Activated T-helper 1 cell treated with anti-CD3 and anti-CD28 coated beads, Interleukin-12 subunit alpha, Interleukin-12 subunit beta, Interleukin-2, Interleukin-4 antibody, amounts not matched to agents 30 ng/mL and 10 ng/mL and 1 ng/mL, durations not matched to agents 14 hours and 24 hours and 36 hours (primary cell): Measurements from ENCODE around the gene CLASP1. TPM values are rescaled to one million over a fixed set of nuclear protein-coding genes. Genes with fewer than 3 reads are reported as not detected.
"Not testable (repeated sequence)": the region's sequence is repeated elsewhere in the genome, so short reads cannot be mapped to it uniquely, and the experiment has no call there.

Experiments
- DNase-seq: peaks from one replicate; pipeline ENCODE4 v3.0.0; 2021; ENCODE audit warnings: low spot score
- H3K27ac Mint-ChIP-seq: one replicate; pipeline ENCODE4 v1.8.0; 2021; ENCODE audit warnings: mild to moderate bottlenecking, mixed read lengths
- H3K27me3 Mint-ChIP-seq: one replicate; pipeline ENCODE4 v1.8.0; 2022; ENCODE audit warnings: mild to moderate bottlenecking, moderate library complexity, mixed read lengths; ENCODE audit not compliant: insufficient read depth
- H3K36me3 Mint-ChIP-seq: one replicate; pipeline ENCODE4 v1.8.0; 2021; ENCODE audit warnings: low read depth, mixed read lengths
- H3K4me1 Mint-ChIP-seq: one replicate; pipeline ENCODE4 v1.8.0; 2021; ENCODE audit warnings: low read depth, mixed read lengths
- H3K4me3 Mint-ChIP-seq: one replicate; pipeline ENCODE4 v1.8.0; 2021; ENCODE audit warnings: mild to moderate bottlenecking, moderate library complexity, mixed read lengths
- H3K9me3 Mint-ChIP-seq: one replicate; pipeline ENCODE4 v1.8.0; 2021; ENCODE audit warnings: mixed read lengths
- intact Hi-C: fragments of 100-400 bp; cut with micrococcal nuclease; formaldehyde crosslinking; loops from one replicate; pipeline ENCODE4 v1.15.1; 2024
- total RNA-seq: library from RNA; stranded (reverse); gene quantifications from 2 replicates; pipeline ENCODE4 v1.2.3, GENCODE V29; 2022

Gene CLASP1
- total RNA-seq, 1 donor from 2014 or later: 62.6 TPM

- H3K27ac Mint-ChIP-seq: no peak overlapping the region
- H3K4me1 Mint-ChIP-seq: peaks cover 15% of the 10 kb centered on the region
- no peak overlapping the region for H3K4me3 Mint-ChIP-seq
- intact Hi-C loops: no loop called here
- no peaks in the 10 kb centered on the region for H3K27me3 Mint-ChIP-seq
- H3K9me3 Mint-ChIP-seq: peaks cover 3% of the 10 kb centered on the region
- H3K36me3 Mint-ChIP-seq: peaks cover 13% of the 10 kb centered on the region
- DNase-seq: no peak
Measured at GRCh38 chr2:121634354-121635307, 14.6 kb downstream of the CLASP1 start.

GRCh38 chr2:121633463-121633862 lies 15.8 kb downstream of the CLASP1 start:
- DNase-seq: no peak
- H3K36me3 Mint-ChIP-seq: peaks cover 10% of the 10 kb centered on the region
- intact Hi-C loops: no loop called here
- H3K4me1 Mint-ChIP-seq: peaks cover 15% of the 10 kb centered on the region
- no peaks in the 10 kb centered on the region for H3K27me3 Mint-ChIP-seq
- no peak overlapping the region for H3K4me3 Mint-ChIP-seq
- no peak overlapping the region for H3K27ac Mint-ChIP-seq
- H3K9me3 Mint-ChIP-seq: peaks cover 3% of the 10 kb centered on the region

GRCh38 chr2:121627525-121628050 lies 21.7 kb downstream of the CLASP1 start:
- H3K36me3 Mint-ChIP-seq: peaks cover 8% of the 10 kb centered on the region
- H3K4me3 Mint-ChIP-seq: no peak overlapping the region
- H3K4me1 Mint-ChIP-seq: no peaks in the 10 kb centered on the region
- H3K27me3 Mint-ChIP-seq: no peaks in the 10 kb centered on the region
- no peaks in the 10 kb centered on the region for H3K9me3 Mint-ChIP-seq
- DNase-seq: no peak
- intact Hi-C loops: no loop called here
- no peak overlapping the region for H3K27ac Mint-ChIP-seq

- Mint-ChIP-seq H3K4me1 (no peaks in the 10 kb centered on the region), H3K27ac (no peak overlapping the region), H3K36me3 (peaks cover 8% of the 10 kb centered on the region), H3K9me3 (no peaks in the 10 kb centered on the region), H3K27me3 (no peaks in the 10 kb centered on the region), H3K4me3 (no peak overlapping the region)
- intact Hi-C loops: no loop called here
- DNase-seq: no peak
Measured at GRCh38 chr2:121626777-121627524, 22.3 kb downstream of the CLASP1 start.

- Mint-ChIP-seq H3K36me3 (peaks cover 8% of the 10 kb centered on the region), H3K27me3 (no peaks in the 10 kb centered on the region), H3K4me3 (no peak overlapping the region), H3K9me3 (no peaks in the 10 kb centered on the region), H3K4me1 (no peaks in the 10 kb centered on the region), H3K27ac (no peak overlapping the region)
- intact Hi-C loops: no loop called here
- no peak for DNase-seq
Measured at GRCh38 chr2:121625953-121626352, 23.3 kb downstream of the CLASP1 start.

GRCh38 chr2:121617042-121617599 lies 32.1 kb downstream of the CLASP1 start:
- DNase-seq: no peak
- Mint-ChIP-seq H3K4me1 (no peaks in the 10 kb centered on the region), H3K27me3 (no peaks in the 10 kb centered on the region), H3K9me3 (no peaks in the 10 kb centered on the region), H3K27ac (no peak overlapping the region), H3K36me3 (peaks cover 13% of the 10 kb centered on the region), H3K4me3 (no peak overlapping the region)
- intact Hi-C loops: no loop called here

GRCh38 chr2:121613774-121614173 lies 35.5 kb downstream of the CLASP1 start:
- Mint-ChIP-seq H3K36me3 (peaks cover 11% of the 10 kb centered on the region), H3K4me3 (no peak overlapping the region), H3K27me3 (no peaks in the 10 kb centered on the region), H3K27ac (no peak overlapping the region), H3K4me1 (peaks cover 6% of the 10 kb centered on the region), H3K9me3 (no peaks in the 10 kb centered on the region)
- intact Hi-C loops: no loop called here
- no peak for DNase-seq

GRCh38 chr2:121613152-121613551 lies 36.1 kb downstream of the CLASP1 start:
- Mint-ChIP-seq H3K36me3 (peaks cover 11% of the 10 kb centered on the region), H3K9me3 (no peaks in the 10 kb centered on the region), H3K4me1 (peaks cover 6% of the 10 kb centered on the region), H3K4me3 (no peak overlapping the region), H3K27ac (no peak overlapping the region), H3K27me3 (no peaks in the 10 kb centered on the region)
- intact Hi-C loops: no loop called here
- DNase-seq: no peak

GRCh38 chr2:121611730-121612705 lies 37.2 kb downstream of the CLASP1 start:
- intact Hi-C loops: no loop called here
- Mint-ChIP-seq H3K36me3 (peaks cover 15% of the 10 kb centered on the region), H3K9me3 (no peaks in the 10 kb centered on the region), H3K4me3 (no peak overlapping the region), H3K27ac (no peak overlapping the region), H3K27me3 (no peaks in the 10 kb centered on the region), H3K4me1 (peaks cover 6% of the 10 kb centered on the region)
- no peak for DNase-seq

GRCh38 chr2:121611048-121611649 lies 38.1 kb downstream of the CLASP1 start:
- H3K27me3 Mint-ChIP-seq, DNase-seq, H3K4me3 Mint-ChIP-seq, H3K27ac Mint-ChIP-seq, intact Hi-C loops, H3K9me3 Mint-ChIP-seq, H3K4me1 Mint-ChIP-seq: not testable (repeated sequence)
- peaks cover 15% of the 10 kb centered on the region for H3K36me3 Mint-ChIP-seq

- H3K9me3 Mint-ChIP-seq, H3K27ac Mint-ChIP-seq, DNase-seq, H3K27me3 Mint-ChIP-seq, H3K4me1 Mint-ChIP-seq, intact Hi-C loops, H3K4me3 Mint-ChIP-seq: not testable (repeated sequence)
- H3K36me3 Mint-ChIP-seq: peaks cover 15% of the 10 kb centered on the region
Measured at GRCh38 chr2:121610487-121610874, 38.8 kb downstream of the CLASP1 start.

- no peaks in the 10 kb centered on the region for H3K9me3 Mint-ChIP-seq
- peaks cover 16% of the 10 kb centered on the region for H3K36me3 Mint-ChIP-seq
Measured at GRCh38 chr2:121608967-121609366, 40.3 kb downstream of the CLASP1 start.

More at GRCh38 chr2:121608967-121609366, 40.3 kb downstream of the CLASP1 start:
- no peak overlapping the region for H3K27ac Mint-ChIP-seq
- H3K4me1 Mint-ChIP-seq: peaks cover 6% of the 10 kb centered on the region
- H3K4me3 Mint-ChIP-seq: no peak overlapping the region
- no peak for DNase-seq
- intact Hi-C loops: no loop called here
- H3K27me3 Mint-ChIP-seq: no peaks in the 10 kb centered on the region
